Measurements from ENCODE around the gene SMIM44.
"Not testable (repeated sequence)": the region's sequence is repeated elsewhere in the genome, so short reads cannot be mapped to it uniquely, and the experiment has no call there.

SMIM44 gene

DNA sequence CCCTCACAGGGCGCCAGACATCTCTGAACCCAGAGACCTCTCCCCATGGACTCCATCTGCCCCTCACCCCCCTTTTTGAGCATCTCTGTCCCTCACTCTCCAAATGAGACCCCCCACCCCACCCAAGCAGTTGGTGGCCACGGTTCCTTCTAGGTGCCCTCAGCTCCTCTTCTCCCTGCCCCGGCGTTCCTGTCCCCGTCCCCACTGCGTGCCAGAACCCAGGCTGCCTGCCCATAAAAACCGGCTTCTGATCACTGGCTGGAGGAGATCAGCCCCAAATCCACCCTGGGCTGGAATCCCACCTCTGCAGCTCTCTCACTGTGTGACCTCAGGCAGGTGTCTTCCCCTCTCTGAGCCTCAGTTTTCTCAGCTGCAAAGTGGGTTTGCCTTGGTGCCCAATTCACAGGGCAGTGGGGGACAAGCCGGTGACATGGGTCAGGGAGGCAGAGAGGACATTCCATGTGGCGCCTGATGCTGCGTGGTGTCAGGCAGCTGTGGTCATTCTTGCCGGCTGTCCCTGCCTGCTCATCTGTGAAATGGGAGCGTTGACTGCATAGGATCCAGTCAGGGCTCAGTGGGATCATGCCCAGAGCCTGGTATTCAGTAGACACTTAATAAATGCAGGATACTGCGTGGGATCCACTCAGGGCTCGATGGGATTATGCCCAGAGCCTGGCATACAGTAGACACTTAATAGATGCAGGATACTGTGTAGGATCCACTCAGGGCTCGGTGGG, 28.4 kb downstream of the SMIM44 start:
- no peaks in the 10 kb centered on the region for H3K4me1 ChIP-seq (ENCODE audit: control insufficient read depth in 1 of 2, insufficient read depth in 1 of 2, low read depth in 1 of 2, low read length in 1 of 2)
- TF ChIP-seq CTCF (IDR thresholded peaks at IDR 0.05): no peak
- H3K36me3 ChIP-seq: peaks cover 95% of the 10 kb centered on the region
- no peak overlapping the region for H3K4me3 ChIP-seq (ENCODE audit: low read depth in 1 of 2, low read length in 1 of 2)
- no peak overlapping the region for H3K27ac ChIP-seq
- H3K9me3 ChIP-seq: no peaks in the 10 kb centered on the region
- H3K27me3 ChIP-seq: no peaks in the 10 kb centered on the region

GRCh38 chr19:3453840-3454239, 29.4 kb downstream of the SMIM44 start:
- H3K9me3 ChIP-seq: no peaks in the 10 kb centered on the region
- peaks cover 93% of the 10 kb centered on the region for H3K36me3 ChIP-seq
- H3K4me1 ChIP-seq (ENCODE audit: control insufficient read depth in 1 of 2, insufficient read depth in 1 of 2, low read depth in 1 of 2, low read length in 1 of 2): no peaks in the 10 kb centered on the region
- H3K27me3 ChIP-seq: no peaks in the 10 kb centered on the region
- no peak for TF ChIP-seq CTCF (IDR thresholded peaks at IDR 0.05)
- no peak overlapping the region for H3K4me3 ChIP-seq (ENCODE audit: low read depth in 1 of 2, low read length in 1 of 2)
- H3K27ac ChIP-seq: no peak overlapping the region

- H3K9me3 ChIP-seq; H3K27ac ChIP-seq; H3K4me3 ChIP-seq (ENCODE audit: low read depth in 1 of 2, low read length in 1 of 2); H3K4me1 ChIP-seq (ENCODE audit: control insufficient read depth in 1 of 2, insufficient read depth in 1 of 2, low read depth in 1 of 2, low read length in 1 of 2); H3K27me3 ChIP-seq: not testable (repeated sequence)
- H3K36me3 ChIP-seq: peaks cover 91% of the 10 kb centered on the region
Observed at GRCh38 chr19:3452942-3453214, 30.4 kb downstream of the SMIM44 start.

- Histone ChIP-seq H3K36me3 (peaks cover 88% of the 10 kb centered on the region), H3K4me3 (ENCODE audit: low read depth in 1 of 2, low read length in 1 of 2) (no peak overlapping the region), H3K9me3 (no peaks in the 10 kb centered on the region), H3K4me1 (ENCODE audit: control insufficient read depth in 1 of 2, insufficient read depth in 1 of 2, low read depth in 1 of 2, low read length in 1 of 2) (no peaks in the 10 kb centered on the region), H3K27me3 (no peaks in the 10 kb centered on the region), H3K27ac (no peak overlapping the region)
- no peak for TF ChIP-seq CTCF (IDR thresholded peaks at IDR 0.05)
Observed at GRCh38 chr19:3452171-3452941, 30.9 kb downstream of the SMIM44 start.

DNA sequence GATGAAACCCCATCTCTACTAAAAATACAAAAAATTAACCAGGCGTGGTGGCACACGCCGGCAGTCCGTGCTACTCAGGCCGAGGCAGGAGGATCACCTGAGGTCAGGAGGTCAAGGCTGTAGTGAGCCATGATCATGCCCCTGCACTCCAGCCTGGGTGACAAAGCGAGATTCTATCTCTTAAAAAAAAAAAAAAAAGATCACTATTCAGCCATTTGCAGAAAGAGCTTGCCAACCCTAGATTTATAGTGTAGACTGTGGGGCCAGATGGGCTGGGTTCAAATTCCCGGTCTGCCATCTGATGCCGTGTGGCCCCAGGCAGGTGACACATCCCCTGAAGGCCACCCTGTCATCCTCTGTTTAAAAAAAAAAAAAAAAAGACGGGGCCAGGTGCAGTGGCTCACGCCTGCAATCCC, 31.8 kb downstream of the SMIM44 start:
- H3K4me3 ChIP-seq (ENCODE audit: low read depth in 1 of 2, low read length in 1 of 2): no peak overlapping the region
- no peaks in the 10 kb centered on the region for H3K4me1 ChIP-seq (ENCODE audit: control insufficient read depth in 1 of 2, insufficient read depth in 1 of 2, low read depth in 1 of 2, low read length in 1 of 2)
- no peak for TF ChIP-seq CTCF (IDR thresholded peaks at IDR 0.05)
- H3K9me3 ChIP-seq: no peaks in the 10 kb centered on the region
- no peak overlapping the region for H3K27ac ChIP-seq
- no peaks in the 10 kb centered on the region for H3K27me3 ChIP-seq
- H3K36me3 ChIP-seq: peaks cover 85% of the 10 kb centered on the region

DNA sequence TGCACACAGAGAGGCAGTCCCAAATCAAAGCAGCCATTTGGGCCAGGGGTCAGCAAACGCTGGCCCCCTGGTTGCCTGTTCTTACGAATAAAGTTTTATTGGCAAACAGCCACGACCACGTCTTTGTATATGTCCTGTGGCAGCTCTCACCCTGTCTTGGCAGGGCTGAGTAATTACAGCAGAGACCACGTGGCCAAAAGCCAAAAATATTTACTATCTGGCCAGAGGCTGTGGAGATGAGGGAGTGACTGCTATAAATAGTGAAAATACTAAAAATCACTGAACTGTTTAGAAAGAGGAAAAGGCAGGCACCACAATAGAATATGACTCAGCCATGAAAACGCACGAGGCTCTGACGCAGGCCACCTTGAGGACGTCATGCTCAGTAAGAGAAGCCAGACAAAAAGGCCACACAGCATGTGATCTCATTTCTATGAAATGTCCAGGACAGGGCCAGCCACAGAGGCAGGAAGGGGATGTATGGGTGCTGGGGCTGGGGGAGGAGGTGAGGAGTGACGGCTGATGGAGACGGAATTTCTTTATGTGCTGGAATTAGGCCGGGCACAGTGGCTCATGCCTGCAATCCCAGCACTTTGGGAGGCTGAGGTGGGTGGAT, 32.3 kb downstream of the SMIM44 start:
- H3K36me3 ChIP-seq: peaks cover 85% of the 10 kb centered on the region

More for the DNA sequence above, 32.3 kb downstream of the SMIM44 start:
- no peaks in the 10 kb centered on the region for H3K9me3 ChIP-seq
- no peak overlapping the region for H3K4me3 ChIP-seq (ENCODE audit: low read depth in 1 of 2, low read length in 1 of 2)
- no peak for TF ChIP-seq CTCF (IDR thresholded peaks at IDR 0.05)
- H3K4me1 ChIP-seq (ENCODE audit: control insufficient read depth in 1 of 2, insufficient read depth in 1 of 2, low read depth in 1 of 2, low read length in 1 of 2): no peaks in the 10 kb centered on the region
- no peaks in the 10 kb centered on the region for H3K27me3 ChIP-seq
- H3K27ac ChIP-seq: no peak overlapping the region
